Muscle layer of duodenum (tissue), 2 donors: ENCODE measurements around the gene NRXN3.

ENCODE experiments used
- H3K27ac ChIP-seq: one replicate; pipeline ENCODE4 v1.7.0; 2013; ENCODE audit warnings: mild to moderate bottlenecking, low read length
- H3K27me3 ChIP-seq: one replicate; pipeline ENCODE4 v1.7.0; 2013; ENCODE audit warnings: low read depth, mild to moderate bottlenecking, control low read depth, low read length
- H3K36me3 ChIP-seq, 2 donors: one replicate each; pipeline ENCODE4 v1.7.0; 2013; ENCODE audit warnings: low read length in 2 of 2, control low read depth in 1 of 2, mild to moderate bottlenecking in 1 of 2; ENCODE audit not compliant: insufficient read depth in 2 of 2, control insufficient read depth in 1 of 2
- H3K4me1 ChIP-seq, 2 donors: one replicate each; pipeline ENCODE4 v1.7.0; 2013; ENCODE audit warnings: low read length in 2 of 2, mild to moderate bottlenecking in 2 of 2, control low read depth in 1 of 2, moderate library complexity in 1 of 2; ENCODE audit not compliant: insufficient read depth in 2 of 2, control insufficient read depth in 1 of 2
- H3K4me3 ChIP-seq, 2 donors: one replicate each; pipeline ENCODE4 v1.7.0; 2013; ENCODE audit warnings: low read length in 2 of 2, low read depth in 1 of 2, mild to moderate bottlenecking in 1 of 2
- H3K9me3 ChIP-seq, 2 donors: one replicate each; pipeline ENCODE4 v1.7.0; 2013; ENCODE audit warnings: low read length in 2 of 2, control low read depth in 1 of 2, mild to moderate bottlenecking in 1 of 2; ENCODE audit not compliant: control insufficient read depth in 1 of 2
- donor health status: healthy.

Gene NRXN3

DNA sequence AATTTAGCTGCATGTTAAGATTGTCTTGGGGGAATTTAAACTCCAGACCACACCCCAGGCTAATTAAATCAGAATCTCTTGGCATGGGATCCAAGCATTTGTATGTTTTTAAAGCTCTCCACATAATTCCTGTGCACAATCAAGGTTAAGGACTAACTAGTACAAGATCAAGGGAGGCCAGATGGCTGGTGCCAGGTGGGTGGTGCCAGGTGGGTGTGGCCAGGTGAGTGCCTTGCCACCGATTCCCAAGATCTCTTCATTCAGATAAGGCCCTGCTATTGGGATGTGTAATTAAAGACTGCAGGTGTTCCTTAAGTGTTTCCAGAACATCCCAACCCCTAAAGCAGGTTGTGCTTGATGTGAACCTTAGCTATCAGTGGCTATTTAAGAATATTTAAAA lies 75.1 kb downstream of the NRXN3 start:
- no peaks in the 10 kb centered on the region for H3K9me3 ChIP-seq
- no peak overlapping the region for H3K27ac ChIP-seq
- no peak overlapping the region for H3K4me3 ChIP-seq
- no peaks in the 10 kb centered on the region for H3K36me3 ChIP-seq
- H3K4me1 ChIP-seq: no peaks in the 10 kb centered on the region
- H3K27me3 ChIP-seq: no peaks in the 10 kb centered on the region

DNA sequence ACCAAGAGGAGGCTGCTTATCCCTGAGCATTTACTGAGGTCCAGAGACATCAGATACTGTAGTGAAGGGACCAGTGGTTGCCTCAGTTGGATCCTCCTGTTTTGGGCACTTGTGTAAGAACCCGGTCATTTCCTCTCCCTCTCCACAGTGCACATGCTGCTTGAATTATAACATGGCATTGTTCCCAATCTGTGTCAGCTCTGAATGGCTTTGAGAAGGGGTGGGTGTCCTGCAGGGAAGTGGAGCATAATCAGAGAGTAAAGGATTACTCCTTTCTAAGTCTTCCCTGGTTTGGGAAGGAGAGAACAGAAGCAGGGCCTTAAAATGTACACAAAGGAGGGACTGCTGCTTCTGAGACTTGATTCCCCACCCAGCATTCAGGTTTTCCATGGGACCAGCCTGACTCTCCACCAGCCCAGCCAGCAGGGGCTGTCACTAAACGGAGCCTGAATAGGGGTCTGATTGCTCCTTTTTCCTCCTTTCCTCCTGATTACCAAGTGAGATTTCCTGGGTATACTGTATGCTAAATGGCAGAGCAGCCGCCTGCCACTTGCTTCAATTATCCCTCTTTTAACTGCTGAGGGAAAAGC lies 78.4 kb downstream of the NRXN3 start:
- Histone ChIP-seq H3K27ac (no peak overlapping the region), H3K4me3 (no peak overlapping the region), H3K36me3 (no peaks in the 10 kb centered on the region), H3K9me3 (no peaks in the 10 kb centered on the region), H3K27me3 (no peaks in the 10 kb centered on the region), H3K4me1 (no peaks in the 10 kb centered on the region)

DNA sequence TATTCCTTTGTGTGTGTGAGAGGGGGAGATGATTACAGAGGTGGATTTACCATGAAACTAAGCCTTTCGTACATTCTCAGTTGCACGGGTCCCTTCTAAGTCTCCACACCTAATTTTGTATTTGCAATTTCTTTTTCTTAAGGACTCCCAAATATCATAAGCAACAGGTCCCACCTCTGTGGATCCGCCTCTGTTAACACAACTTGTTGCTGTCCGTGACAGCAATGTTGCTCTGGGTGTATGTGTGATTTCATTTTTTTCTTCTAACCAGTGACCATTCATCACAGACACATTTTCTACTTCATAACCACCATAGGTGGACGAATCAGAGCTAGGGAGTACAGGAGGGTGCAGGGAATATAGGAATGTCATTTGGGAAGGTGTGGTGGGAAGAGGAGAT lies 81.1 kb downstream of the NRXN3 start:
- no peaks in the 10 kb centered on the region for H3K36me3 ChIP-seq
- H3K4me3 ChIP-seq: no peak overlapping the region
- H3K27ac ChIP-seq: no peak overlapping the region
- H3K27me3 ChIP-seq: no peaks in the 10 kb centered on the region
- no peaks in the 10 kb centered on the region for H3K9me3 ChIP-seq
- no peaks in the 10 kb centered on the region for H3K4me1 ChIP-seq

DNA sequence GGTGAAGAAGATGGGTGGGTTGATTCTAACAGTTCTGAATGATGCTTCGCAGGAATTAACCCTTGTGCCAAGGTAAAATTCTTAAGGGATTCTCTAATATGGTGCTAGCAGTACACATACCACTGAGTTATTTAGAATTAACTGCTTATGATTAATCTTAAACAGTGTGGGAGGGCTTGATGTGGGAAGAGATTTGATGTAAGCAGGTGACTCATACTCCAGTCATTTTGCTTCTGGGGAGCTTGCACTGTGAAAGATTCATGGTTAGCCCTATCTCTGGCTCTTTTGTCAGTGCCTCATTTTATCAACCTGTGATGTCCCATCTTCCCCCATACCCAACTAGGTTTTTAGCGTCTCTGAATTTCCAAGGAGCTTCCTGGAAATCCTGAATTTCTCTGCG lies 83.8 kb downstream of the NRXN3 start:
- Histone ChIP-seq H3K27ac (no peak overlapping the region), H3K4me3 (no peak overlapping the region)

DNA sequence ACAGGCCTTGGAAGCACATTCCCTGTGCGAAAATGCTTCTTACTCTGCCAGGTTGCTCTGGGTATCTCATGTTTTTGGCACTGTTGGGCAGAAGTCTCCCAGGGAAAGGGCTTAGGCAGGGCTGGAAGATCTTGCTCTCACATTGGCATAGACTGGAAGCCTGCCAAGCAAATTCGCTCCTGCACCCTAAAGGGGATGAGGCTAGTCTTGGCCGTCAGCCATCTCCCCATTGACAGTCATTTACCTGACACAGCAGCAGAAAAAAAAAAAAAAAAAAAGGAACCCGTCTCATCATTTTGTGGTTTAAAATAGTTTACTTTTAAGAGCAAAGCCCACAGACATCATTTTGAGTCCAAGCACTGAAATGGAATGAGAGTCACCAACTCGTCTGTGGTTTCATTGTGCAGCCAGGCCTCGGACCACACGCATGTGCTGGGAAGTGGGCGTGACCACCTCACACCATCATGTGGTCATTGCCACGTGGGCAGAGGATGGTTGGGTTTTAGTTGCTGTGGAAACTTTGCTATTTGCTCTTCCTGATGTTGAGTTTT lies 84.8 kb downstream of the NRXN3 start:
- H3K27ac ChIP-seq: no peak overlapping the region
- no peaks in the 10 kb centered on the region for H3K9me3 ChIP-seq
- H3K27me3 ChIP-seq: no peaks in the 10 kb centered on the region
- H3K4me3 ChIP-seq: no peak overlapping the region
- H3K4me1 ChIP-seq: no peaks in the 10 kb centered on the region
- H3K36me3 ChIP-seq: no peaks in the 10 kb centered on the region

More for the DNA sequence above, 83.8 kb downstream of the NRXN3 start:
- Histone ChIP-seq H3K27me3 (no peaks in the 10 kb centered on the region), H3K36me3 (no peaks in the 10 kb centered on the region), H3K4me1 (no peaks in the 10 kb centered on the region), H3K9me3 (no peaks in the 10 kb centered on the region)

DNA sequence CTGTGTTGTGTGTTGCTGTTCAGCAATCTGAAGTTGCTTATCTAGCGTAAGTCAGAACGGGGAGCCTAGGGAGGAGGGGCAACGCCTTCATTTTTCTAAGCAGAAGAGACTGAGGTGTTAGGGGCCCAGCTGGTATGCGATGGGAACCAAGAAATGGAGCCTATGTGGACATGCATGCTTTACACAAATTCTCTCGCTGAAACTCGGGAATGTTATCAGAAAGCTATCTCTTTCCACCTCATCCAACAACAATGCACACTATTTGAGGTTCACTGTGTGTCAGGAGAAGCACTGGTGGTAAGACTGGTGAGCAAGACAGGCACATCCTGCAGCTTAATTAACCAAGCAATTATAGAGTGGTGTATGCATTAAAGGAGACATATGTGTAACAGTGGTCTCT lies 89.7 kb downstream of the NRXN3 start:
- Histone ChIP-seq H3K4me3 (no peak overlapping the region), H3K27ac (no peak overlapping the region), H3K4me1 (no peaks in the 10 kb centered on the region), H3K9me3 (no peaks in the 10 kb centered on the region), H3K36me3 (no peaks in the 10 kb centered on the region), H3K27me3 (no peaks in the 10 kb centered on the region)

DNA sequence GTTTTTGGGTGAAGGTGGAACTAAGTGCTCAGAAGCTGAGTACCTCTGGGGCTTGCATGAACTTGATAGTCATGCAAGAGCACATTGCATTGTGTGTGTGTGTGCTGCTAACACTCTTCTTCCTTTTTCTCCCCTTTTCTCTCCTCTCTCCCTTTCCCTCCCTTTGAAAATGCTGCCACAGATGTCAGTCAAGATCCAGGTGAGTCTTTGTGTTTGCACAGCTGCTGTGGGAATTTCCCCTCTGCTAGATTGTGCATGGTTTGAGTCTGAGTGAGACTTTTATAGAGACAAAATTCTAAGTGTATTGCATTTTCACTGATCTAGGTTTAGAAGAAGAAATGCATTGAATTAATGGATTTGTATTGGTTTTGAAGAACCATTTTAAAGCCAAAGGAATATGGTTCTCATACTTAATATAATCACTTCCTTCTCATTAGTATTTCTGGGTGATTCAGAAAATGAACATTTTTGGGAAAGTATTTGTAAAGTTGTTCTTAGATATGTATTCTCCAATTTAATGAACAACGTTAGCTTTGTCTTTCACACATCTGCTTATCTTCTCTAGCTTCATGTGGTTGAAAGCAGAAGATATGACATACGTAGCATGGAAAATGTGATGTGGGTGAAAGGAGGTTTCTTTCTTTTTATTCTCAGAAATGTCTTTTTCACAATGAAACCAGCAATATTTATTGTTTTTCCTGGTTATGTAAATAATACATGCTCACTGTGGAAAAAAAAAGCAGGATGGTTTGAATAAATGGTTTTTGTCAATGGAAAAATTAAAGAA lies 108.5 kb downstream of the NRXN3 start:
- H3K27ac ChIP-seq: no peak overlapping the region
- no peaks in the 10 kb centered on the region for H3K4me1 ChIP-seq
- no peaks in the 10 kb centered on the region for H3K27me3 ChIP-seq
- no peak overlapping the region for H3K4me3 ChIP-seq
- no peaks in the 10 kb centered on the region for H3K9me3 ChIP-seq
- no peaks in the 10 kb centered on the region for H3K36me3 ChIP-seq

DNA sequence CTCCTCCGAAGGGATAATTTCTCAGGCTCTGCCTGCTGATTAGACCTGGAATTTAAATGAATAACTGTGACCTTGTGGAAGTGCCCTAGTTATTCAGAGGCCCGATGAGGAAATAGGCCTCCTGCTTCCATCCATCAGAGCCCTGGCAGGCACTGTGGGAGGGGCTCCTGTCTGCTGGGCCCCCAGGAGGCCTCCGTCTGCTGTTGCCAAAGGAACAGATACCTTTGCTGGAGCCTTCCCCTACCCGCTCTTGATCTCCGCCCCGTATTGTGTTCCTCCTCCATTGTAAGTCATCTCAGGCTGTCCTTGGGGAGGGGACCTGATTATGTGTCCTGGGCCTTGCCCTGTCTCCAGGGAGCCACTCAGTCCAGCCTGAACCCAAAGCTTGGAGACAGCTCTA lies 112.3 kb downstream of the NRXN3 start:
- Histone ChIP-seq H3K27ac (no peak overlapping the region), H3K36me3 (no peaks in the 10 kb centered on the region), H3K4me1 (no peaks in the 10 kb centered on the region)

DNA sequence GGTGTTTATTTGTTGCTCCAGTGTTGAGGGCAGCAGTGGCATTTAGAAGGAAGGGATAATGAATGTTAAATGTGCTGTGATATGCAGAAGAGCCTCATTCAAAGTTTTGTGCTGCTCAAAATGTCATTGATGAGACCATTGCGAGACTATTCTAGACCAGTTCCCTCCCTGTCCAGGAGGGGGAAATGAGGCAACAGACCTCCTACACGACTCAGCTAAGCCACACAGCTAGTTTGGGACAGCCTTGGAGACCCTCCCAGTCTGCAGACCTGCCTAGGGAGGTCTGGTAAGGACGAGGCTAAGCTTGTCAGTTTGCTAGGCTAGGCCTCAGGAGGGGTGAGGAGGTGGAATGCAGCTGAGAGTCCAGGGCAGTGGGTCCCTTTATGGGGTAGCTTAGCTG lies 116.0 kb downstream of the NRXN3 start:
- Histone ChIP-seq H3K9me3 (no peaks in the 10 kb centered on the region), H3K27ac (no peak overlapping the region), H3K27me3 (no peaks in the 10 kb centered on the region), H3K4me3 (no peak overlapping the region), H3K36me3 (no peaks in the 10 kb centered on the region), H3K4me1 (no peaks in the 10 kb centered on the region)

More for the DNA sequence above, 112.3 kb downstream of the NRXN3 start:
- Histone ChIP-seq H3K4me3 (no peak overlapping the region), H3K27me3 (no peaks in the 10 kb centered on the region), H3K9me3 (no peaks in the 10 kb centered on the region)

DNA sequence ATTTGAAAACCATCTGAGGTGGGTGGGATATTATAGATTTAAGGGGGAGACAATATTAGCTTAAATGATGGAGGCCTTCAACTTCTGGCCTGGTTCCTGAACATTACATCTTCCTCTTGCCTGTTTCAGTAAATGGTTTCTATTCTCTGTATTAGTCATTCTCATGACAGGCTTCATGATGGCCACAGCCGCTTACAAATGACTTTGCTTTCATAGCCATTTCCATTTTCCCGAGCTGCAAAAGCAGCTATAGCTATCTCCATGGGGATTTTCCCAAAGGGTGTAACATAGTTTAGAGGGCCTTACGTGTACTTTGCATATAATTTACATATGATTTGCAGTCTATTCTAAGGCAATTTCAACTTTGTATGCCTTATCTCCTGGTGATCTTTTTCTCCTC lies 121.8 kb downstream of the NRXN3 start:
- Histone ChIP-seq H3K27me3 (no peaks in the 10 kb centered on the region), H3K9me3 (no peaks in the 10 kb centered on the region), H3K36me3 (no peaks in the 10 kb centered on the region), H3K4me1 (no peaks in the 10 kb centered on the region), H3K27ac (no peak overlapping the region), H3K4me3 (no peak overlapping the region)

DNA sequence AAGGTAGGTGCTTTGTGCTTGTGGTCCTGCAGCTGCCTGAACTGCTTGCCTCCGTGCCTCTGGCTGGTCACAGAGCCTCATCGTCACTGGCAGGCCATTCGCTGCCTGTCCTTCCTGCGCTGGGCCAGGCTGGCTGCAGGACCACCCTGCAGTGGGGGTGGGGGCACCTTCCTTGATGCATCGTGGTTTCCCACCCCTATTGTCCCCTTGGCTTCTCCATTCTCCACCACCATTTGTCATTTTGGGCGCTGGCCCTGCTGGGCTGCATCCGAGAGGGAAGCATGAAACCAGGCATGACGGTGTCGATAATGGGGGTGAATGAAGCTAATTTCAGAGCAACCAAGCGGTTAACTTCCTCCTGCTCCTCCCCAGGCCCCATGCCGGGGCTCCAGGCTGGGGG lies 127.7 kb downstream of the NRXN3 start:
- Histone ChIP-seq H3K4me3 (no peak overlapping the region), H3K27me3 (no peaks in the 10 kb centered on the region), H3K36me3 (no peaks in the 10 kb centered on the region), H3K9me3 (no peaks in the 10 kb centered on the region), H3K27ac (no peak overlapping the region), H3K4me1 (no peaks in the 10 kb centered on the region)
